SK-N-SH (cell line): ENCODE measurements around the gene CFAP20DC. TPM values are rescaled to one million over a fixed set of nuclear protein-coding genes. Genes with fewer than 3 reads are reported as not detected.

ENCODE experiments used
- CTCF ChIA-PET: fragments of 300-600, 350-600 bp; formaldehyde crosslinking; extraction: SDS; loops from one replicate; lab custom pipeline; 2021; lab: Yijun Ruan, JAX
- POLR2A ChIA-PET: fragments of 350-600 bp; sonication (Branson Sonifier 250); formaldehyde crosslinking; extraction: SDS; loops from one replicate; lab custom pipeline; 2020; ENCODE audit warnings: antibody characterized with exemption, inconsistent platforms; lab: Yijun Ruan, JAX
- DNase-seq: peaks from one replicate; pipeline ENCODE4 v3.0.0; 2012
- H2AFZ ChIP-seq: fragments of 200-600 bp; sonication (generic); 2 replicates; pipeline ENCODE4 v1.8.1; 2016; ENCODE audit warnings: antibody characterized with exemption, mild to moderate bottlenecking, low read depth
- H3F3A ChIP-seq: fragments of 200-600 bp; sonication (generic); replicated peaks from 2 replicates; pipeline ENCODE3; 2016; ENCODE audit warnings: antibody characterized with exemption, mild to moderate bottlenecking; ENCODE audit not compliant: insufficient read depth
- H3K27ac ChIP-seq, 2 experiments: fragments of 200-500 bp in 1 of 2; fragments of 200-600 bp in 1 of 2; sonication (Bioruptor generic) in 1 of 2; sonication (generic), shearing (Covaris generic) in 1 of 2; 2 replicates each; pipeline versions ENCODE4 v1.5.1 to v1.6.1; 2014 to 2016; ENCODE audit warnings: low read depth in 2 of 2, inconsistent platforms in 1 of 2, low read length in 1 of 2, mild to moderate bottlenecking in 1 of 2, mixed read lengths in 1 of 2
- H3K27me3 ChIP-seq: fragments of 200-600 bp; sonication (generic), shearing (Covaris generic); 2 replicates; pipeline ENCODE4 v1.6.1; 2016; ENCODE audit warnings: mixed run types; ENCODE audit not compliant: insufficient read depth
- H3K36me3 ChIP-seq, 2 experiments: fragments of 200-500 bp in 1 of 2; fragments of 200-600 bp in 1 of 2; sonication (Bioruptor generic) in 1 of 2; sonication (generic) in 1 of 2; replicated peaks in 1 of 2; 2 replicates each; pipeline versions ENCODE3 to v1.5.1; 2014 to 2016; ENCODE audit warnings: low read length in 1 of 2, mild to moderate bottlenecking in 1 of 2; ENCODE audit not compliant: insufficient read depth in 2 of 2, control insufficient read depth in 1 of 2
- H3K4me1 ChIP-seq, 2 experiments: fragments of 200-500 bp in 1 of 2; fragments of 200-600 bp in 1 of 2; sonication (Bioruptor generic) in 1 of 2; sonication (generic), shearing (Covaris generic) in 1 of 2; 2 replicates each; pipeline versions ENCODE4 v1.5.1 to v1.6.1; 2014 to 2016; ENCODE audit warnings: low read depth in 1 of 2, low read length in 1 of 2, mixed run types in 1 of 2; ENCODE audit not compliant: insufficient read depth in 2 of 2, control insufficient read depth in 1 of 2
- H3K4me2 ChIP-seq: fragments of 200-600 bp; sonication (generic), shearing (Covaris generic); 2 replicates; pipeline ENCODE4 v1.6.1; 2017; ENCODE audit warnings: mixed run types
- H3K4me3 ChIP-seq, 2 experiments: fragments of 200-500 bp in 1 of 2; fragments of 200-600 bp in 1 of 2; sonication (Bioruptor generic) in 1 of 2; sonication (generic), shearing (Covaris generic) in 1 of 2; 2 replicates each; pipeline versions ENCODE4 v1.5.1 to v1.8.1; 2014 to 2016; ENCODE audit warnings: low read depth in 2 of 2, inconsistent platforms in 1 of 2, low read length in 1 of 2, mild to moderate bottlenecking in 1 of 2, mixed read lengths in 1 of 2, moderate library complexity in 1 of 2
- H3K79me2 ChIP-seq: fragments of 200-600 bp; sonication (generic); 2 replicates; pipeline ENCODE4 v1.8.1; 2017; ENCODE audit warnings: mild to moderate bottlenecking; ENCODE audit not compliant: insufficient read depth
- H3K9ac ChIP-seq: fragments of 200-600 bp; sonication (generic); 2 replicates; pipeline ENCODE4 v1.6.1; 2017; ENCODE audit warnings: mixed run types
- H3K9me2 ChIP-seq: fragments of 200-600 bp; sonication (generic); 2 replicates; pipeline ENCODE4 v1.6.1; 2017; ENCODE audit warnings: mixed run types
- H3K9me3 ChIP-seq: fragments of 200-600 bp; sonication (generic); 2 replicates; pipeline ENCODE4 v1.6.1; 2017; ENCODE audit warnings: mixed run types, mild to moderate bottlenecking, moderate library complexity
- H4K20me1 ChIP-seq: fragments of 200-600 bp; sonication (generic); 2 replicates; pipeline ENCODE4 v1.6.1; 2017; ENCODE audit warnings: mild to moderate bottlenecking, mixed run types; ENCODE audit not compliant: insufficient read depth
- CHD2 ChIP-seq: fragments of 150-350 bp; IDR thresholded peaks from 2 replicates; pipeline ENCODE4 v1.6.1; 2018; ENCODE audit warnings: low read length; ENCODE audit not compliant: partially characterized antibody
- ELF1 ChIP-seq: IDR thresholded peaks from 2 replicates; pipeline ENCODE4 v1.4.0; 2012
- EP300 ChIP-seq, 2 experiments: IDR thresholded peaks; 2 replicates each; pipeline versions ENCODE4 v1.4.0 to v1.6.1; 2012; ENCODE audit warnings: borderline replicate concordance in 1 of 2, low read depth in 1 of 2, low read length in 1 of 2
- EZH2phosphoT487 ChIP-seq: fragments of 200-600 bp; sonication (generic); IDR thresholded peaks from 2 replicates; pipeline ENCODE4 v1.6.1; 2017; ENCODE audit warnings: low read depth, mixed run types, mild to moderate bottlenecking, antibody characterized with exemption, moderate library complexity, borderline replicate concordance
- FOXJ3 ChIP-seq: sonication (generic); formaldehyde crosslinking; IDR thresholded peaks from 2 replicates; pipeline ENCODE4 v1.5.1; 2020; ENCODE audit warnings: mild to moderate bottlenecking, missing genetic modification reagents
- FOXM1 ChIP-seq: IDR thresholded peaks from 2 replicates; pipeline ENCODE4 v1.4.0; 2012; ENCODE audit warnings: low read depth, mild to moderate bottlenecking
- JUND ChIP-seq: IDR thresholded peaks from 2 replicates; pipeline ENCODE4 v1.4.0; 2012
- MEF2A ChIP-seq: IDR thresholded peaks from 2 replicates; pipeline ENCODE4 v1.4.0; 2012; ENCODE audit warnings: low read depth, borderline replicate concordance
- MXI1 ChIP-seq: IDR thresholded peaks from 2 replicates; pipeline ENCODE4 v1.6.1; 2012; ENCODE audit warnings: mild to moderate bottlenecking, low read depth, low read length, improper control_type of control experiment
- NRF1 ChIP-seq: IDR thresholded peaks from 2 replicates; pipeline ENCODE4 v1.6.1; 2012; ENCODE audit warnings: low read depth, mild to moderate bottlenecking, low read length
- RCOR1 ChIP-seq: fragments of 150-350 bp; IDR thresholded peaks from 2 replicates; pipeline ENCODE4 v1.6.1; 2017; ENCODE audit warnings: antibody characterized with exemption, low read length
- RXRA ChIP-seq: IDR thresholded peaks from 2 replicates; pipeline ENCODE4 v1.4.0; 2012; ENCODE audit warnings: low read depth, mild to moderate bottlenecking, borderline replicate concordance
- TAF1 ChIP-seq: IDR thresholded peaks from 2 replicates; pipeline ENCODE4 v1.6.1; 2012; ENCODE audit warnings: low read depth, mild to moderate bottlenecking, low read length, moderate library complexity, borderline replicate concordance
- TCF12 ChIP-seq: IDR thresholded peaks from 2 replicates; pipeline ENCODE4 v1.4.0; 2012
- TEAD4 ChIP-seq: IDR thresholded peaks from 2 replicates; pipeline ENCODE4 v1.4.0; 2012; ENCODE audit warnings: mild to moderate bottlenecking, borderline replicate concordance; ENCODE audit not compliant: insufficient read depth
- WGBS: methylation state at CpG from one replicate; pipeline ENCODE4 v1.1.6; 2017; ENCODE audit warnings: low lambda C conversion rate; 5-methylcytosine and 5-hydroxymethylcytosine counted together
- polyA plus RNA-seq, 3 experiments: library from polyadenylated mRNA; depleted of rRNA; stranded (reverse); fragments of >200 nt; gene quantifications; 2 replicates each; pipeline ENCODE4 v1.2.3, GENCODE V29; 2012
- TF ChIP-seq, protein P1 (sequence below): fragments of 150-350 bp; IDR thresholded peaks from 2 replicates; pipeline ENCODE4 v1.6.1; 2017; ENCODE audit warnings: antibody characterized with exemption, low read length, low read depth, borderline replicate concordance
- TF ChIP-seq, protein P2 (sequence below): IDR thresholded peaks from 2 replicates; pipeline ENCODE4 v1.6.1; 2012; ENCODE audit warnings: mild to moderate bottlenecking, low read depth, low read length, moderate library complexity
- TF ChIP-seq, protein P3 (sequence below): IDR thresholded peaks from 2 replicates; pipeline ENCODE4 v1.4.0; 2012; ENCODE audit warnings: low read depth, borderline replicate concordance
- TF ChIP-seq, protein P4 (sequence below): IDR thresholded peaks from 2 replicates; pipeline ENCODE4; 2012
- TF ChIP-seq, protein P5 (sequence below): IDR thresholded peaks from 2 replicates; pipeline ENCODE4 v1.4.0; 2012; ENCODE audit warnings: low read depth, borderline replicate concordance

The CFAP20DC gene
- polyA plus RNA-seq, 1 of the 3 experiments (the other 2 are of a cell fraction): 1.8 TPM

DNA sequence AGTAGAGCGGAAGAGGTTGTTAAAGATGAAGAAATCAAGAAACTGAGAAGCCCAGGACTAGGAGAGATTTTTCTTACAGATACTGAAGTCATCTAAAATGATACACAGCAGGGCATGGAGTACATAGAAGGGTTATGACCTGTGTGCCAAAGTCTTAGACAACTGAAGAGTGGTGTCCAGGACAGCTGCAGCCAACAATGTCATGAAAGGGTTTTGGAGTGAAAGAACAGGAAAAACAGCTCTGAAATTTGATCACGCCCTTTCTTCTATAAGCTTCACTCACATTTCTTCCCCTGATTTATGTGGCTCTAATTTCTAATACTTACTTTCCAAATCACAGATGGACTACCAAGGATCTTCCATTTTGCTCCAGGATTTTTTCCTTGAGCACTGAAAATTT, 3.0 kb downstream of the CFAP20DC start:
- no peaks in the 10 kb centered on the region for H3K27me3 ChIP-seq
- whole genome bisulfite sequencing: 96% methylated on average over 2 of the region's 2 CpGs
- no peak overlapping the region for H3K27ac ChIP-seq

More for the DNA sequence above, 3.0 kb downstream of the CFAP20DC start:
- Histone ChIP-seq H3K9me2 (no peaks in the 10 kb centered on the region), H3K36me3 (peaks cover 0 to 14% of the 10 kb centered on the region in 2 experiments), H4K20me1 (no peaks in the 10 kb centered on the region), H3K79me2 (no peaks in the 10 kb centered on the region), H3F3A (no peaks in the 10 kb centered on the region), H3K4me1 (peaks cover 0 to 12% of the 10 kb centered on the region in 2 experiments; a peak in 1 of 4 replicates), H2AFZ (no peak overlapping the region), H3K9me3 (no peaks in the 10 kb centered on the region), H3K9ac (no peak overlapping the region), H3K4me3 (no peak overlapping the region), H3K4me2 (no peak overlapping the region)
- no peak for DNase-seq
- ChIA-PET CTCF (interaction anchor here (1.0 kb wide), 1 partner anchor 223 kb away, joined by 3 read pairs; no protein-coding TSS in a partner anchor), POLR2A (no interaction called here)
- TF ChIP-seq EP300 (IDR thresholded peaks at IDR 0.05; ENCODE audit: borderline replicate concordance in 1 of 2, low read depth in 1 of 2, low read length in 1 of 2): no peak
- TF ChIP-seq, protein P1, sequence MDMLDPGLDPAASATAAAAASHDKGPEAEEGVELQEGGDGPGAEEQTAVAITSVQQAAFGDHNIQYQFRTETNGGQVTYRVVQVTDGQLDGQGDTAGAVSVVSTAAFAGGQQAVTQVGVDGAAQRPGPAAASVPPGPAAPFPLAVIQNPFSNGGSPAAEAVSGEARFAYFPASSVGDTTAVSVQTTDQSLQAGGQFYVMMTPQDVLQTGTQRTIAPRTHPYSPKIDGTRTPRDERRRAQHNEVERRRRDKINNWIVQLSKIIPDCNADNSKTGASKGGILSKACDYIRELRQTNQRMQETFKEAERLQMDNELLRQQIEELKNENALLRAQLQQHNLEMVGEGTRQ: no peak
- TF ChIP-seq, protein P2, sequence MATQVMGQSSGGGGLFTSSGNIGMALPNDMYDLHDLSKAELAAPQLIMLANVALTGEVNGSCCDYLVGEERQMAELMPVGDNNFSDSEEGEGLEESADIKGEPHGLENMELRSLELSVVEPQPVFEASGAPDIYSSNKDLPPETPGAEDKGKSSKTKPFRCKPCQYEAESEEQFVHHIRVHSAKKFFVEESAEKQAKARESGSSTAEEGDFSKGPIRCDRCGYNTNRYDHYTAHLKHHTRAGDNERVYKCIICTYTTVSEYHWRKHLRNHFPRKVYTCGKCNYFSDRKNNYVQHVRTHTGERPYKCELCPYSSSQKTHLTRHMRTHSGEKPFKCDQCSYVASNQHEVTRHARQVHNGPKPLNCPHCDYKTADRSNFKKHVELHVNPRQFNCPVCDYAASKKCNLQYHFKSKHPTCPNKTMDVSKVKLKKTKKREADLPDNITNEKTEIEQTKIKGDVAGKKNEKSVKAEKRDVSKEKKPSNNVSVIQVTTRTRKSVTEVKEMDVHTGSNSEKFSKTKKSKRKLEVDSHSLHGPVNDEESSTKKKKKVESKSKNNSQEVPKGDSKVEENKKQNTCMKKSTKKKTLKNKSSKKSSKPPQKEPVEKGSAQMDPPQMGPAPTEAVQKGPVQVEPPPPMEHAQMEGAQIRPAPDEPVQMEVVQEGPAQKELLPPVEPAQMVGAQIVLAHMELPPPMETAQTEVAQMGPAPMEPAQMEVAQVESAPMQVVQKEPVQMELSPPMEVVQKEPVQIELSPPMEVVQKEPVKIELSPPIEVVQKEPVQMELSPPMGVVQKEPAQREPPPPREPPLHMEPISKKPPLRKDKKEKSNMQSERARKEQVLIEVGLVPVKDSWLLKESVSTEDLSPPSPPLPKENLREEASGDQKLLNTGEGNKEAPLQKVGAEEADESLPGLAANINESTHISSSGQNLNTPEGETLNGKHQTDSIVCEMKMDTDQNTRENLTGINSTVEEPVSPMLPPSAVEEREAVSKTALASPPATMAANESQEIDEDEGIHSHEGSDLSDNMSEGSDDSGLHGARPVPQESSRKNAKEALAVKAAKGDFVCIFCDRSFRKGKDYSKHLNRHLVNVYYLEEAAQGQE: no peak
- no peak for TF ChIP-seq TEAD4
- no peak for TF ChIP-seq JUND
- no peak for TF ChIP-seq EZH2phosphoT487
- TF ChIP-seq FOXM1: no peak
- TF ChIP-seq CHD2: no peak
- no peak for TF ChIP-seq NRF1
- TF ChIP-seq MXI1: no peak
- no peak for TF ChIP-seq RCOR1
- no peak for TF ChIP-seq MEF2A
- TF ChIP-seq TCF12: no peak
- no peak for TF ChIP-seq ELF1
- no peak for TF ChIP-seq RXRA
- TF ChIP-seq, protein P3, sequence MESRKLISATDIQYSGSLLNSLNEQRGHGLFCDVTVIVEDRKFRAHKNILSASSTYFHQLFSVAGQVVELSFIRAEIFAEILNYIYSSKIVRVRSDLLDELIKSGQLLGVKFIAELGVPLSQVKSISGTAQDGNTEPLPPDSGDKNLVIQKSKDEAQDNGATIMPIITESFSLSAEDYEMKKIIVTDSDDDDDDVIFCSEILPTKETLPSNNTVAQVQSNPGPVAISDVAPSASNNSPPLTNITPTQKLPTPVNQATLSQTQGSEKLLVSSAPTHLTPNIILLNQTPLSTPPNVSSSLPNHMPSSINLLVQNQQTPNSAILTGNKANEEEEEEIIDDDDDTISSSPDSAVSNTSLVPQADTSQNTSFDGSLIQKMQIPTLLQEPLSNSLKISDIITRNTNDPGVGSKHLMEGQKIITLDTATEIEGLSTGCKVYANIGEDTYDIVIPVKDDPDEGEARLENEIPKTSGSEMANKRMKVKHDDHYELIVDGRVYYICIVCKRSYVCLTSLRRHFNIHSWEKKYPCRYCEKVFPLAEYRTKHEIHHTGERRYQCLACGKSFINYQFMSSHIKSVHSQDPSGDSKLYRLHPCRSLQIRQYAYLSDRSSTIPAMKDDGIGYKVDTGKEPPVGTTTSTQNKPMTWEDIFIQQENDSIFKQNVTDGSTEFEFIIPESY: no peak
- TF ChIP-seq, protein P4, sequence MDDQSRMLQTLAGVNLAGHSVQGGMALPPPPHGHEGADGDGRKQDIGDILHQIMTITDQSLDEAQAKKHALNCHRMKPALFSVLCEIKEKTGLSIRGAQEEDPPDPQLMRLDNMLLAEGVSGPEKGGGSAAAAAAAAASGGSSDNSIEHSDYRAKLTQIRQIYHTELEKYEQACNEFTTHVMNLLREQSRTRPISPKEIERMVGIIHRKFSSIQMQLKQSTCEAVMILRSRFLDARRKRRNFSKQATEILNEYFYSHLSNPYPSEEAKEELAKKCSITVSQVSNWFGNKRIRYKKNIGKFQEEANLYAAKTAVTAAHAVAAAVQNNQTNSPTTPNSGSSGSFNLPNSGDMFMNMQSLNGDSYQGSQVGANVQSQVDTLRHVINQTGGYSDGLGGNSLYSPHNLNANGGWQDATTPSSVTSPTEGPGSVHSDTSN: no peak
- no peak for TF ChIP-seq FOXJ3
- TF ChIP-seq, protein P5, sequence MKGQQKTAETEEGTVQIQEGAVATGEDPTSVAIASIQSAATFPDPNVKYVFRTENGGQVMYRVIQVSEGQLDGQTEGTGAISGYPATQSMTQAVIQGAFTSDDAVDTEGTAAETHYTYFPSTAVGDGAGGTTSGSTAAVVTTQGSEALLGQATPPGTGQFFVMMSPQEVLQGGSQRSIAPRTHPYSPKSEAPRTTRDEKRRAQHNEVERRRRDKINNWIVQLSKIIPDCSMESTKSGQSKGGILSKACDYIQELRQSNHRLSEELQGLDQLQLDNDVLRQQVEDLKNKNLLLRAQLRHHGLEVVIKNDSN: no peak
- no peak for TF ChIP-seq TAF1
